Stimulated activated CD8-positive, alpha-beta memory T cell treated with anti-CD3 and anti-CD28 coated beads, Interleukin-4, amount 100 ng/mL, for 48 hours (primary cell): ENCODE results near the gene NAT14.
"Not testable (repeated sequence)": the region's sequence is repeated elsewhere in the genome, so short reads cannot be mapped to it uniquely, and the experiment has no call there.

Experiments
- DNase-seq: peaks from one replicate; pipeline ENCODE4 v3.0.0-alpha.2; 2020

The NAT14 gene

DNA sequence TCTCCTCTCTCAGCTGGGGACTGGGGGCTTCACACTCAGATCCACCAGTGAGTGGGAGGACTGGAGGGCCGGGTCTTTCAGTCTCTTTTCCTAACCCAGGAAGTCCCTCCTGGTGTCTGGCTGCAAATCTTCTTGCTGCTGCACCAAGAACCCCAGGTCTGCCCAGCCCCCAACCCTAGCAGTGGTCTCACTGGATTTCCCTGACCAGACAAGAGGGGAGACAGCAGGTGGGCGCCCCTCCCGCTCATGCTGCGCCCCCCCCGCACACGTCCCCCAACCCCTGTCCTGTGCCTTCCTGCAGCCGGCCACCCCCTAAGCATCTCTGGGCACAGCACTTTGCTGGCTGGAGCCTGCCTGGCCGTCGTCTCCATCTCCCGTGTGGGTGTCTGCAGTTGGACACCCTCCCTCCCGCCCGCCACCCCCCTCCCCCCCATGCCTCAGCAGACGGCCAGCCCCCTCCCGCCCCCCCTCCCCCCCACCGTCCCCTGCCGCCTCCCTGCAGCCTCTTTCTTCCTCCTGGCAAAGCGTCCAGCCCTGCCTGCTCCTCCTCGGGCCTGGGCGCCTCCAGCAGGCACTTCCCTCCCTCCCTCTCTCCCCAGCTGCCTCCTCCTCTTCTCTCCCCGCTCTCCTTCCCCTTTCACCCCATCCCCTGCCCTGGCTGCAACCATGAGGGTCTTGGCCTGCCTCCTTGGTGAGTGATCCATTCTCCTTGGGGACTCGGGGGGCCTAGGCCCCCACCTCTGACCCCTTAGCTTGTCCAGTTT is 3.1 kb downstream of the NAT14 start, which contains the start of gene SSC5D:
Gene SSC5D, plus strand, starts transcription at position 513 of the 764 bp plus-strand sequence. Its CDS starts 154 bp downstream, at position 667.
- no peak for DNase-seq

DNA sequence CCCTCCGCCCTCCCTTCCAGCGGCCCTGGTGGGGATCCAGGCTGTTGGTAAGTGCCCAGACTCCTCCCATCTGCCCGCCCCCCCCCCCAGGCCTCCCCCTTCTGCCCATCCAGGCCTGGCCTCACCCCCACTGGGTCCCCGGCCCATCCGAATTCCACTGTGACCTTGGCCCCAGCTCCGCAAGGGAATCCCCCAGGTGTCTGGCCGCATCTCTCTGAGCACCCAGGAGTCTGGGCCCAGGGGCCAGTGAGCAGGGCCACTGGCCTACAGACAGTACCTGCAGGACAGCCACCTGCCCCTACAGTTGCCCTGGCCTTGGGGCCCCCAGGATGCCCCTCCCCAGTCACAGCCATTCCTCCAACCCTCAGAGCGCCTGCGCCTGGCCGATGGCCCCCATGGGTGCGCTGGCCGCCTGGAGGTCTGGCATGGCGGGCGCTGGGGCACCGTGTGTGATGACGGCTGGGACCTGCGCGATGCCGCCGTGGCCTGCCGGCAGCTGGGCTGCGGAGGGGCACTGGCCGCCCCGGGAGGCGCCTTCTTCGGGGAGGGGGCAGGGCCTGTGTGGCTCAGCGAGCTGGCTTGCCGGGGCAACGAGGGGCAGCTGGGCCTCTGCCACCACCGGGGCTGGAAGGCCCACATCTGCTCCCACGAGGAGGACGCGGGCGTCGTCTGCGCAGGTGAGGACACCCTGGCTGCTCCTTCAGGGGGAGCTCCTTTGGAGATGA is 4.2 kb downstream of the NAT14 start:
- no peak for DNase-seq

DNA sequence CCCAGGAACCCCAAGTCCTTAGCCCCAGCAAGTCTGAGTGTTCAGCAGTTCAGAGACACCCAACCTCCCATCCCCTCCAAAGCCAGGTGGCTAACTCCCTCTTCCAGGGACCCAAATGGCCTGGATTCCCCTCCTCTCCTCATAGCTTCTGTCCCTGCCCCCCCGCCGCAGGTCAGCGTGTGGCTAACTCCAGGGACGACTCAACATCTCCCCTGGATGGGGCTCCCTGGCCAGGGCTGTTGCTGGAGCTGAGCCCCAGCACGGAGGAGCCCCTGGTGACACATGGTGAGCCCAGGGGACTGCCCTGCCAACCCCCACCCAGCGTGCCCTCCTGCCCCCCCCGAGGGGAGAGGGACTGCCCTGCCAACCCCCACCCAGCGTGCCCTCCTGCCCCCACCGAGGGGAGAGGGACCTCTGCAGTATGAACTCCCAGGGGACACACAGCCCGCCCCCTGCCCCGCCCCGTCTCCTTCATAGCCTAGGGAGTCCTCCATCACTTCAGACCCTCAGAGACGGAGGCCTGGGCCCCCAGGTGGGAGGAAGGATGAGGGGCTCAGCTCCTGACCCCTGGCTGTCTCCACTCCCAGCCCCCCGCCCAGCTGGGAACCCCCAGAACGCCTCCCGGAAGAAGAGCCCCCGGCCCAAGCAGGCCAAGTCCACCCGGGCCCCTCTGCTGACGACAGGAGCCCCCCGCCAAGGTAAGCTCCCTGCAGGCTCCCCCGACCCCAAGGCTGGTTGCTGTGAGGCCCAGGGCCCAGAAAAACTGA is 4.9 kb downstream of the NAT14 start:
- no peak for DNase-seq

DNA sequence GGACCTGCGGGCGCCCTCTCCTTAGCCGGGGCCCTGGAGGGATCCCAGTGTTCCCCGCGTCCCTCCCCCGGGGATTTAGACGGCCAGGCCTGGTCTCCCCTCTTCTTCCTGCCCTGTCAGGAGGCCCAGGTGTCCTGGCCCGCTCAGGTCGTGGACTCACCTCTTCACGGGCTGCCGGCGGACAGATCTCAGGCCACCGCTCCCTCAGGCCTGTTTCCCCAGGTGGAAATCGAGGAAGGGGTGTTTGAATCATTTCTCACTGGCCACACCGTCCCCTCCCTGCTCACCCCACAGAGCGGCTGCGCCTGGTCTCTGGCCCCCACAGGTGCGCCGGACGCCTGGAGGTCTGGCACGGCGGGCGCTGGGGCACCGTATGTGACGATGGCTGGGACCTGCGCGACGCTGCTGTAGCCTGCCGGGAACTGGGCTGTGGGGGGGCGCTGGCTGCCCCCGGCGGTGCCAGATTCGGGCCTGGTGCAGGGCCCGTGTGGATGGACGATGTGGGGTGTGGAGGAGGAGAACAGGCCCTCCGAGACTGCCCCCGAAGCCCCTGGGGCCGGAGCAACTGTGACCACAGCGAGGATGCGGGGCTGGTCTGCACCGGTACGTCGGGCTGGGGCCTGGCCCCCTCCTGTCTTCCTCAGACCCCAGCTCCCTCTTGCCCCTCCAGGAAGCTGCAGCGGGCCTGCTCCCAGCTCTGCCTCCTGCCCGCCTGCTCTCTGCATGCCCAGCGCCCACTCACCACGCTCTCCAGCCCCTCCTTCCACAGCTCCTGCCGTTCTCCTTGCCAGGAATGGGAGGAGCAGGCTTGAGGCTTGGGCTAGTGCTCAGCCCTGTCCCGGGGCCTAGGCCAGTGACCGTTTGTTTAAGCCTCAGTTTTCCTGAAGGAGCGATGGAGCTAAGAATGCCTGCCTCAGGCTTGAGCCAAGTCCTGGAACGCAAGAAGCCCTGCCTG is 5.8 kb downstream of the NAT14 start:
- no peak for DNase-seq

GRCh38 chr19:55491546-55492360 is 6.8 kb downstream of the NAT14 start:
- DNase-seq: no peak

DNA sequence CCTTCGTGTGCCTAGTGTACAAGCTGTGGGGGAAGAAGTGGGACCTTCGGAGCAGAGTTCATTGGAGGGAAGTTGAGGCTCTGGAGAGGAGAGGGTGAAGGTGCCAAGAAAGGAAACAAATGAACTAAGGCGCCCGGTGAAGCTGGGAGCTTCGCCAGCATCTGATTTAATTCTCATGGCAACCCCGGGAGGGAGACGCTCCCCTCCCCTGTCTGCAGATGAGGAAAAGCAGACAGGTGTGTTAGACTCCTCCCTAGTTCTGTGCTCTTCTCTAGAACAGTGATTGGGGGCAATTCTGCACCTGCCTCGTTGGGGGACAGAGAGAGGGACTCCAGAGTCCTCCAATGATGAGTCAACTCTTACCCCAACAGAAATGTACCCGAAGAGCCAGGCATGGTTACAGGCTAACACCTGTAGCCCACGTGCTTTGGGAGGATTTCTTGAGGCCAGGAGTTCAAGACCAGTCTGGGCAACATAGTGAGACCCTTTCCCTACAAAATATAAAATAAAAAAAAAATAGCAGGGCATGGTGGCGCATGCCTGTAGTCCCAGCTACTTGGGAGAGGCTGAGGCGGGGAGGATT is 7.5 kb downstream of the NAT14 start:
- DNase-seq: no peak

- DNase-seq: no peak
Measured at GRCh38 chr19:55493052-55493644, 8.2 kb downstream of the NAT14 start.

DNA sequence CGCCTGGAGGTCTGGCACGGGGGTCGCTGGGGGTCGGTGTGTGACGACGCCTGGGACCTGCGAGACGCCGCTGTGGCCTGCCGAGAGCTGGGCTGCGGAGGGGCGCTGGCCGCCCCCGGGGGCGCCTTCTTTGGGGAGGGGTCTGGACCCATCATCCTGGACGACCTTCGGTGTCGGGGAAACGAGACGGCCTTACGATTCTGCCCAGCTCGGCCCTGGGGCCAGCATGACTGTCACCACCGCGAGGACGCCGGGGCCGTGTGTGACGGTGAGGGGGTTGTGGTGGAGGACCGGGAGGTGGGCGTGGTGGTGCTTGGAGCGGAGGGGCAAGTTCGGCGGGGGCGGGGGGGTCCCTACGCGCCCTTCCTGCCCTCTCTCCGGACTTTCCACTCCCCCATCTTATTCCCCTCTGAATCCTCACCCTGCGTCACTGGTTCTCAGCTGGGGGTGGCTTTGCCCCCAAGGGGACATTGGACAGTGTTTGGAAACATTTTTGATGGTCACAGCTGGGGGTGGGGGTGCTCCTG is 8.7 kb downstream of the NAT14 start:
- no peak for DNase-seq

DNA sequence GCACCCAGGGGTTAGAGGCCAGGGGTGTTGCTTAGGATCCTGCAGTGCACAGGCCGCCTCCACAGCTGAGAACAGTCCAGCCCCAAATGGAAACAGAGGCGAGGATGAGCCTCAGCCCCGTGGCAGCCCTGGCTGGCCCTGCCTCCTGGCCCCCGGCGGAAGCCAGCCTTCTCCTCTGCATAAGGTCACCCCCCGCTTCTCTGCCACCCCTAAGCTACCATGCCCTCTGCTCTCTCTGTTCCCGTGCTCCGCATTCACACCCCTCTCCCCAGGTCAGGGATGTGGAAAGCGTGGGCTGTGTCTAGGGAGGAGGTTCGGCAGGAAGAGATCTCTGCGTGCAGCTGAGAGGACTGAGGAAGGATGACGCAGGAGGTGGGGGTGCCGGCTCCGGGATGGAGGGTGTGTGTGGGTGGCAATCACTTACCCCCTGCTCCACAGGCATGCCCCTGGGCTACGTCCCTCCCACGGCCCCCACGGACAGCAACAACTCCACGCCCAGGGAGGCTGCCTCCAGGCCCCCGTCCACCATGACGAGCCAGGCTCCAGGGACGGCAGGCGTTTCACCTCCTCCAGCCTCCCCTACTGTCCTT is 9.3 kb downstream of the NAT14 start:
- no peak for DNase-seq

DNA sequence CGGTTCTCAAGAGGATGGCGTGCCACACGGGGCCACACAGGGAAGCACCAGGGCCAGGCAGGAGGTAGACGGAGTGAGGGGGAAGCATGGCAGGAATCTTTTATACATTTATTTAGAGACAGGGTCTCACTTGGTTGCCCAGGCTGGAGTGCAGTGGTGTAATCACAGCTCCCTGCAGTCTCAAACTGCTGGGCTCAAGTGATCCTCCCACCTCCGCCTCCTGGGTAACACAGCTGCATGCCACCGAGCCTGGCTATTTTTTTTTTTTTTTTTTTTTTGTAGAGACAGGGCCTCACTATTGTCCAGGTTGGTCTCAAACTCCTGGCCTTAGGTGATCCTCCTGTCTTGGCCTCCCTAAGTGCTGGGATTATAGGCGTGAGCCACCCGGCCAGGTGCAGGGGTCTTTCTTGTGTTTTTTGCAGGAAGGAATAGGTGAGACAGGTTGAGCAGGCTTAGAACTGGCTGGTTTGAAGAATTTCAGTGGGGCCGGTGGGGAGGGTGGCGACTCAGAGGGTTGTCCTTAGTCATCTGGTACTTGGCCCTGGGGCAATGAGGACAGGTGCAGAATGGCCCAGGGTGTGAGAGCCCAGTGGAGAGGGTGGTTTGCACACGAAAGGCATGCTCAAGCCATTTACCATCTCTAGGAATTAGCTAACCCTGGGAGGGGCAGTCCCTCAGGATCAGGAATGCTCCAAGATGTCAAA is 10.8 kb downstream of the NAT14 start:
- DNase-seq: no peak

DNA sequence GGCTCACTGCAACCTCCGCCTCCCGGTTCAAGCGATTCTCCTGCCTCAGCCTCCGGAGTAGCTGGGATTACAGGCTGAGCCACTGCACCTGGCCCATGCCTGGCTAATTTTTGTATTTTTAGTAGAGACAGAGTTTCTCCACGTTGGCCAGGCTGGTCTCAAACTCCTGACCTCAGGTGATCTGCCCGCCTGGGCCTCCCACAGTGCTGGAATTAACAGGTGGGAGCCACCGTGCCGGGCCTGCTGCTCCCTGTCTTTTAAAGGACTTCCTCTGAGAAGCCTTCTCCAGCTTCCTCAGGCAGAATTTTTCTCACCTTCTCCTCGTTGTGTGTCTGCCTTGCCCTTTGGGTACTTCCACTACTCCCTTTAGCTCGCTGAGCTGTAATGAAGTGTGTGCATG is 11.8 kb downstream of the NAT14 start:
- DNase-seq: not testable (repeated sequence)

GRCh38 chr19:55497763-55498162 is 12.8 kb downstream of the NAT14 start:
- no peak for DNase-seq

GRCh38 chr19:55498246-55498840 is 13.4 kb downstream of the NAT14 start:
- DNase-seq: no peak

GRCh38 chr19:55500368-55500952 is 15.5 kb downstream of the NAT14 start:
- DNase-seq: no peak

- no peak for DNase-seq
Measured at GRCh38 chr19:55502197-55502952, 17.4 kb downstream of the NAT14 start.

GRCh38 chr19:55503157-55503501 is 18.1 kb downstream of the NAT14 start:
- DNase-seq: no peak

- DNase-seq: peak; percentile 97
Measured at GRCh38 chr19:55503502-55504251, 18.7 kb downstream of the NAT14 start.
